Right lobe of liver (tissue), 4 donors: ENCODE measurements around the gene TLR10.

Experiments used
- POLR2A ChIP-seq: fragments of 450-650 bp; IDR thresholded peaks from one replicate; pipeline ENCODE4 v1.6.1; 2017; ENCODE audit warnings: antibody characterized with exemption, mild to moderate bottlenecking
- TF ChIP-seq, protein P1 (sequence below), 4 donors: fragments of 200-600 bp in 3 of 4; fragments of 450-650 bp in 1 of 4; IDR thresholded peaks; one replicate each; pipeline versions ENCODE4 v1.5.1 to v1.8.0; 2016 to 2022; ENCODE audit warnings: antibody characterized with exemption in 4 of 4, mild to moderate bottlenecking in 2 of 4
- donor health status: DM: no; HTN: no; CAD: no.
- donor health status: DM: no; HTN: no; CAD: no.
- donor health status: DM: no; HTN: yes; CAD: no.

DNA sequence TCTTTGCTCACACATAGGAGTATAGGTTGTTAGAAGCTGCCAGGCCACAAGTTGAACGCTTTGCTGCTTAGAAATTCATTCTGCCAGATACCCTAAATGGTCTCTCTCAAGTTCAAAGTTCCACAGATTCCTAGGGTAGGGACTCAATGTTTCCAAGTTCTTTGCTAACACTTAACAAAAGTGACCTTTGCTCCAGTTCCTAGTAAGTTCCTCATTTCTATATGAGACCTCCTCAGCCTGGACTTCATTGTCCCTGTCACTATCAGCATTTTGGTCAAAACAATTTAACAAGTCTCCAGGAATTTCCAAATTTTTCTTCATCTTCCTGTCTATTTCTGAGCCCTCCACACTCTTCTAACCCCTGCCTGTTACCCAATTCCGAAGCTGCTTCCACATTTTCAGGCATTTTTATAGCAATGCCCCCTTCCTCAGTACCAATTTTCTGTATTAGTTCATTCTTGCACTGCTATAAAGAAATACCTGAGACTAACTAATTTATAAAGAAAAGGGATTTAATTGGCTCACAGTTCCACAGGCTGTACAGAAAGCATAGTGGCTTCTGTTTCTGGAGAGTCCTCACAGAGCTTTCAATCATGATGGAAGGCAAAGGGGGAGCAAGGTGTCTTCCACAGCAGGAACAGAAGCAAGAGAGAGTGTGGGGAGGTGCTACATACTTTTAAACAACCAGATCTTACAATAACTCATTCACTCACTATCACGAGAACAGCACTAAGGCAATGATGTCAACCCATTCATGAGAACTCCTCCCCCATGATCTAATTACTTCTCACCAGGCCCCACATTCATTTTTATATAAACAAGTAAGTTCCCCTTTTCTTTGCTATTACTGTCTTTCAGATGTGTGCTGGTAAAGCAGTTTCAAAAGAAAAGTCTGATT lies 33.3 kb upstream of the TLR10 start:
- TF ChIP-seq, protein P1, sequence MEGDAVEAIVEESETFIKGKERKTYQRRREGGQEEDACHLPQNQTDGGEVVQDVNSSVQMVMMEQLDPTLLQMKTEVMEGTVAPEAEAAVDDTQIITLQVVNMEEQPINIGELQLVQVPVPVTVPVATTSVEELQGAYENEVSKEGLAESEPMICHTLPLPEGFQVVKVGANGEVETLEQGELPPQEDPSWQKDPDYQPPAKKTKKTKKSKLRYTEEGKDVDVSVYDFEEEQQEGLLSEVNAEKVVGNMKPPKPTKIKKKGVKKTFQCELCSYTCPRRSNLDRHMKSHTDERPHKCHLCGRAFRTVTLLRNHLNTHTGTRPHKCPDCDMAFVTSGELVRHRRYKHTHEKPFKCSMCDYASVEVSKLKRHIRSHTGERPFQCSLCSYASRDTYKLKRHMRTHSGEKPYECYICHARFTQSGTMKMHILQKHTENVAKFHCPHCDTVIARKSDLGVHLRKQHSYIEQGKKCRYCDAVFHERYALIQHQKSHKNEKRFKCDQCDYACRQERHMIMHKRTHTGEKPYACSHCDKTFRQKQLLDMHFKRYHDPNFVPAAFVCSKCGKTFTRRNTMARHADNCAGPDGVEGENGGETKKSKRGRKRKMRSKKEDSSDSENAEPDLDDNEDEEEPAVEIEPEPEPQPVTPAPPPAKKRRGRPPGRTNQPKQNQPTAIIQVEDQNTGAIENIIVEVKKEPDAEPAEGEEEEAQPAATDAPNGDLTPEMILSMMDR (IDR thresholded peaks at IDR 0.05) = no peak
- TF ChIP-seq POLR2A = no peak
